Measurements from ENCODE around the gene SQSTM1.

Gene SQSTM1

DNA sequence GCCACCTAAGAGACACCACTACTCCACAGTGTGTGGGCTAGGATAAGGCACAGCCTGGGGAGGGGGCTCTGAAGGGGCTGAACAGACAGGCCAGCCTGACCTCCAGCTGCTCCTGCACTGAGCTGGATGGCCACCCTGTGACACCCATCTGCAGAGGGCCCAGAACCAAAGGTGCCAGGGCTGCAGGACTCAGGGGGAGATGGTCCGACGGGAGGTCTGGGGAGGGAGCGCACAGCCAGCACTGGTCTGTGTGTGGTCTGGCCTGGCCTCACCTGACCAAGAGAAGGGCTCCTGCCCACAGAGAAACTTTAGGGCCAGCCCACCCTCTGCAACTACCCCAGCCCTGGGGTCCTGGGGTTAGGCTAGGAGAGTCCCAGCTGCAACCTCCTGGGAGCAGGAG, 26.1 kb upstream of the SQSTM1 start:
- DNase-seq (ENCODE audit: low read depth, low spot score), result no peak

DNA sequence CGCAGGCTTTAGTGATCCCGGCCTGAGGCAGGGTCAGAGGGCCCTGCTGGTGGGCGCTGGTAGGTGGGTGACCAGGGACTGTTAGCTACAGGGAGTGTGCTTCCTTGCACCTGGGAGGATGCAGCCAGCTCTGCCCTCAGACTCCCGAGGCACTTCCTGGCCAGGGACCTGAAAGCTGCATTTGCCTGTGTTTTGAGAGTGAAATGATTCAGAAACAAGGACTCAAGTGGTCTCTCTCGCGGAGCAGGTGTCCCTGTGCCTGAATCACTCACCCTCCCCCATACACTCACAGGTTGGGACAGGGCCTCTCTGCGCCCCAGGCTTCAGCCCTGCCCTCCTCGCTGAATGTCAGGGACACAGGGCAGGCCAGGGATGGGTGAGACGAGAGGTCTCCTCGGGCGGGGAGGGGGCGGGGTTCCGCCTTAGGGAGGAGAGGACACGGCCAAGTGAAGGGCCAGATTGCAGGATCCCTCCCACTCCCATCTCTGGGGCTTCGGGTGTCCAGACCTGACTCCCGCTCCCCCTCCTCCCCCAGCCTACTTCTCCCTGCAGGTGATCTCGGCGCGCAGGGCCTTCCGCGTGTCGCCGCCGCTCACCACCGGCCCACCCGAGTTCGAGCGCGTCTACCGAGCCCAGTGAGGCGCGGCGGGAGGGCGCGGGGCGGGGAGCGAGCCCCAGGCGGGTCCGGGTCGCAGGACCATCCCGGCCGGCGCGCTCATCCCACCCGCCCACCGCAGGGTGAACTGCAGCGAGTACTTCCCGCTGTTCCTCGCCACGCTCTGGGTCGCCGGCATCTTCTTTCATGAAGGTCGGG, 25.4 kb upstream of the SQSTM1 start:
- no peak for DNase-seq (ENCODE audit: low read depth, low spot score)

DNA sequence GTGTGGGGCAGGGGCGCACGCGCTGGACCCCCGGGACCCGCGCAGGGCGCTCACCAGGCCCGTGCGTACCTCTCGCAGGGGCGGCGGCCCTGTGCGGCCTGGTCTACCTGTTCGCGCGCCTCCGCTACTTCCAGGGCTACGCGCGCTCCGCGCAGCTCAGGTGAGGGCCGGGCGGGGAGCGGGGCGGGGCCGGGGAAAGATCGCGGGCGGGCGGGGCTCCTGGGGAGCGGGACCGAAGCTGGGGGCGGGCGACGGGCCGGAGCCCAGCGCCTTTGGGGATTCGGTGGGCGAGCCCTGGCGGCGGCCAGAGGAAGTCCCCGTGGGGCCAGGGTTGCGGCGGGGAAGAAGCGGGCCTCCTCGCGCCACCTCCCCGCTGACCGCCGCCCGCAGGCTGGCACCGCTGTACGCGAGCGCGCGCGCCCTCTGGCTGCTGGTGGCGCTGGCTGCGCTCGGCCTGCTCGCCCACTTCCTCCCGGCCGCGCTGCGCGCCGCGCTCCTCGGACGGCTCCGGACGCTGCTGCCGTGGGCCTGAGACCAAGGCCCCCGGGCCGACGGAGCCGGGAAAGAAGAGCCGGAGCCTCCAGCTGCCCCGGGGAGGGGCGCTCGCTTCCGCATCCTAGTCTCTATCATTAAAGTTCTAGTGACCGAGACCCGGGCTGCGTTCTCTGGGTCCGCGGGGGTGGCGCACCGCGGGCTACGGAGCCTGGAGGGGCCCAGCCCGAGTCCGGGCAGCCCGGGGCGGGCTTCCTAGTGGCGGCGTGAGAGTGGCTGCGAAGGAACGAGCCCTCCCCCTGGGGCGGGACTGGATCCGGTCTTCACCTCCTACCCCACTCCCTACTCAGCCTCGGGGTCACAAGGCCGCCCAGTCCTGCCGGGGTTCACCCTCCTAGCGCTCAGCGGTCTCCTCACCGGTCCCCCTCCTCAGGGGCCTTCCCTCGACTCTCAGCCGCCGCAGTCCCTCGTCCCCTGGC, 24.6 kb upstream of the SQSTM1 start:
- no peak for DNase-seq (ENCODE audit: low read depth, low spot score)

DNA sequence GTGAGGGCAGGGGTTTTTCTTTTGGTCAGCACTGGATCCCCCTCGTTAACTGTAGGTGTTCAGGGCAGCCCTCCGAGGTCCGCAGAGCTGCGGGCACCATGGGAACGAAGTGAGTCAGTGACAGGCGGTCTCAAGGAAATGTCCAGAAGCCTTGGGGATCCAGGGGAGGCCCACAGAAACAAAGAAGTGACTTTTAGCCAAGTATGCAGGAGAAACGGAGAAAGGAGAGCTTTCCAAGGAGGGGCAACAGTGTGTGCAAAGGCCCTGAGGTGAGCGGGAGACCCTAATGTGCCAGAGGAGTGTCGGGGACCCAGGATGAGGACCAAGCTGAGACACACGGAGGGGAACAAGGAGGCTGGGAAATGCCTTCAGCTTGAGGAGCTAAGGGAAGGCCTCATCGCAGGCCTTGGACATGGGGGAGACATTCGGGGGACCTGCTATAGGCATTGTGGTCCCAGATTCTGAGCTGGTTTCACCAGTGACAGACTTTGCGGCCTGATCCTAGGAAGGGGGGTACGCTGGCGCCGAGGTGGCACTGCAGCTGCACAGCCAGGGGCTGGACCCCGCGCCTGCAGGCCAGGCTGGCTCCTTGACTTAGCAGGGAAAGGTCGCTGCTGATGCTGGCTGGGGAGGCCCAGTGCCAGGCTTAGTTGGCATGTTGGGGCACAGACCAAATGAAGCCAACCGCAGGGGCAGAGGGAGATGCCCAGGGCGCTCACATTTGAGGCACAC, 23.7 kb upstream of the SQSTM1 start:
- no peak for DNase-seq (ENCODE audit: low read depth, low spot score)

DNA sequence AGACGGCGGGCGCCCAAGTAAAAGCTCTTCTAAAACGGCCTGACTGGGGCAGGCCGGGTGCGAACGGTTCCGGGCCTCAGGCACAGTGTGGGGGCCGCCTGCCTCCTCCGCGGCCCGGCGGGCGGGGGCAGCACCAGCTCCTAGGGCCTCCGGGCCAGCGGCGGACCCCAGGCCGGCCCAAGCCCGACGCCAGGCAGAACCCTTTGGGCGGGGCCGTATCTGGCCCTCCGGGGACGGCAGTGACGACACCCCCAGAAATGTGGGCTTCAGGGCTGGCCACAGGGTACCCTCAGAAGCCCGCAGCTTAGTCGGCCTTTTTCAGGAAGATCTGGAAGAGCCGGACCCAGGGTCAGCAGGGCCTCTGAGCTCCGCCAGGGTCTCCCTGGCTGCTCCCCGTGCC, 23.0 kb upstream of the SQSTM1 start:
- no peak for DNase-seq (ENCODE audit: low read depth, low spot score)

DNA sequence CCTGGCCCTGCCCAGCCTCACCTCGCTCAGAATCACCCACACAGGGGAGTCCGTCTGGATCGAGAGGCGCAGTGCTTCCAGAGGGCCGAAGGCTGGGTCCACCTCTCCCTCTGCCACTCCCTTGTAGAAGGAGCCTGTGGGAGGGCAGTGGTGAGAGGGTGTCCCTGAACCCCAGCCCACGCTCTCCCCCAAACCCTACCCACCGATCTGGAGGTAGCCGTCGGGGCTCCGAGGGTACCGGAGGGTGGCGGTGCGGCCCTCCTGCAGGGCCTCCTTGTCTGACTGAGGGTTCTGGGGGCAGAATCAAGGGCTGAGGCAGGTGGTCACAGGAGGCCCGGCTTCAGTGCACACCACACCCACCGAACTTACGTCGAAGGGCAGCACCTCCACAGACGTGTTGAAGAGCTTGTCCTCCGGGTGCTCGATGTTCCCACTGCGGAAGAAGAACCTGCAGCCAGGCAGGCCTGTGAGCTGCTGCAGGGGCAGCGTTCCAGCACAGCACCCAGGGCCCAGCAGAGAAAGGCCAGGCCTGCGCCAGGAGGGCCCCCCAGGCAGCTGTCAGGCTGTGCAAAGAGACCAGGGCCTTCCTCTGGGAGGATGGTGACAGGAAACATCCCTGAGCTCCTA, 22.4 kb upstream of the SQSTM1 start:
- no peak for DNase-seq (ENCODE audit: low read depth, low spot score)

DNA sequence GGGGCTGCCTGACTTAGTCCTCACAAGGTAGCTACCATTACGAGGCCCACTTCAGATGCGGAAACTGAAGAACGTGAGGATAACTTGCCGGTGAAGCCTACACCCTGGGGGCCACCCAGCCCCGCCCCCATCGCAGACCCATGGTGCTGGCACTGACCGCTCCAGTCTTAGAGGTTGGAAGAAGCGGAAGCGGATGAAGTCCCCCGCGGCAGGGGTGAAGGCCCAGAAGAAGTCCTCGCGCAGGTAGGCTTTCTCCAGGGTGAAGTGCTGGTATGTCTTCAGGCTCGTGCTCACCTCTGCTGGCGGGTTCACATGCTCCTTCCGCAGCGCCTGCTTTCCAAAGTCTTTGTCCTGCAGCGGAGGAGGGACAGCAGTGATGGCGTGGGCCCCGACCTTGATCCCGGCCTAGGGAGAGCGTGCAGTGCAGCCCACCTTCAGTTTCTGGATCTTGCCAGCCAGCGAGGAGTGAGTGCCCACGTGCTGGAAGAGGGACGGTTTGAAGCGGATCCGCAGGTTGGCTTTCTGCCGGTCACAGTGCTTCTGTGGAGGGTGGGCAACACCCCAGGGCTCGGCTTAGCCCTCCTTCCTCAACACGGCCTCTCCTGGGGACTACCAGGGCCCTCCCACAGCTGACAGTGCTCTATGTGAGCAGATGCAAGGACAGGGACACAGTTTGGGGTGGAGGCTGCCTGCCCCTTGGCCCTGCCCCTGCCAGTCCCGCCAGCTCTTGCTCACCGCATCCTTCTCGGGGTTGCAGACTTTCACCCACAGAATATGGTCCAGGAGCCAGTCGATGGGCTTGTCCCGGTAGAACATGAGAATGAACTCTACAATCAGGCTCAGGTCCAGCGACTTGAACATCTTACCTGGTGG, 21.7 kb upstream of the SQSTM1 start:
- DNase-seq (ENCODE audit: low read depth, low spot score), result no peak

DNA sequence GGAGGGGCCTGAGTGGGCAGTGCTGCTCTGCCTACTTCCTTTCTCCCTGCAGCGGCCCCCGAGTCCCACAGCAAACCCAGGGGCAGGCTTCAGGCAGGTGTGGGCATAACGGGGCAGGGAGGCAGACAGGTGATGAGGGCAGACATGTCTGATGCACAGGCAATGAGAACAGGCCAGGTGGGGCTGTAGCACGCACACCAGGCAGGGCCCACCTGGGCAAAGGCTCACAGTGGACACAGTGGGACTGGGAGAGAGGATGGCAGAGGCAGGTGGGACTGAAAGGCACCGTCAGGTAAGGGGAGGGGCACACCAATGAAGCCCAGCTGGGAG, 21.1 kb upstream of the SQSTM1 start:
- no peak for DNase-seq (ENCODE audit: low read depth, low spot score)

DNA sequence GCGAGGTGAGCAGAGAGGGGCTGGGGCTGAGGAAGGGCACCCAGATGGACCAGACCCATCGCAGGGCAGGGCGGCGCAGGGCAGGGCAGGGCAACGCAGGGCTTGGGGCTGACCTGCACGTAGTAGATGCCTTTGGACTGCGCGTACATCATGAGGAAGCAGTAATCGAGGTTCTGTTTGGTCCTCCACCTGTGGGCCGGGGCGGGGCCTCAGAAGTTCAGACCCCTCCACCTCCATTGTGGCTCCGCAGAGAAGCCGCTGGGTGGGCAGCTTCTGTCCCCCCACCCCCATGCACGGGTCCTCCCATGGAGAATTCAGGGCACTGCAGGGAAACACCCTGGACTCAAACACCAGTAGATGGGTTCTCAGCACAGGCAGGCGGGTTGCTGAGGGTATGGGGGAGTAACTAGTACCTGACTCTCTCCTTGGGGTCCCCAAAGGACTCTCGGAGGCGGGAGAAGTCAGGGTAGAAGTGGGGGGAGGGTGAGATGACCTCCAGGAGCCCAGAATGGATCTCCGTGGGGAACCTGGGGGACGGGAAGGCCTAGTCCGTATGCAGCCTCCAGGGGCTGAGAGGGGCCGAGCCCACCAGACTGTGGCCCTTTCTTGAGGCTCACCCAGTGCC, 20.5 kb upstream of the SQSTM1 start:
- no peak for DNase-seq (ENCODE audit: low read depth, low spot score)

DNA sequence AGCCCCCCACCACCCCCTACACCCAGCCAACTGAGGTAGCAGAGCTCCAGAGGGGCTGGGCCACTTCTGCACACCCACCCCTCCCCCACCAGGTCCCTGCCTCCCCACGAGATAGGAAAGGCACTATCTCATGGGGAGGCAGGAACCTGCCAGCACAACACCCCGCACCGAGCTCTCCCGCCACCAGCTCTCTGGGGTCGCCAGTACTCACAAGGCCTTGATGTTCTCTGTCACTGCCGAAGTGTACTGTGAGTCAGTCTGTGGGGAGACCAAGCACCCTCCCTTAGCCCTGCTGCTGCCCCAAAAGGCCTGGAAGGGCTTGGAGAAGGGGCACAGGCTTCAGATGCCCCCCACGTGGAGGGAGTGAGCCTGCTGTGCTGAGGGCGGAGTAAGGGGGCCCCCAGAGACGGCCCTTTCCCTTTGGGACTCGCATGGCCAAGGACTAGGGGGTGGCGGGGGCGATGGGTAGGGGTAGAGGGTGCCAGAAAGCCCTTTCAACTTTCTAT, 20.0 kb upstream of the SQSTM1 start:
- no peak for DNase-seq (ENCODE audit: low read depth, low spot score)

DNA sequence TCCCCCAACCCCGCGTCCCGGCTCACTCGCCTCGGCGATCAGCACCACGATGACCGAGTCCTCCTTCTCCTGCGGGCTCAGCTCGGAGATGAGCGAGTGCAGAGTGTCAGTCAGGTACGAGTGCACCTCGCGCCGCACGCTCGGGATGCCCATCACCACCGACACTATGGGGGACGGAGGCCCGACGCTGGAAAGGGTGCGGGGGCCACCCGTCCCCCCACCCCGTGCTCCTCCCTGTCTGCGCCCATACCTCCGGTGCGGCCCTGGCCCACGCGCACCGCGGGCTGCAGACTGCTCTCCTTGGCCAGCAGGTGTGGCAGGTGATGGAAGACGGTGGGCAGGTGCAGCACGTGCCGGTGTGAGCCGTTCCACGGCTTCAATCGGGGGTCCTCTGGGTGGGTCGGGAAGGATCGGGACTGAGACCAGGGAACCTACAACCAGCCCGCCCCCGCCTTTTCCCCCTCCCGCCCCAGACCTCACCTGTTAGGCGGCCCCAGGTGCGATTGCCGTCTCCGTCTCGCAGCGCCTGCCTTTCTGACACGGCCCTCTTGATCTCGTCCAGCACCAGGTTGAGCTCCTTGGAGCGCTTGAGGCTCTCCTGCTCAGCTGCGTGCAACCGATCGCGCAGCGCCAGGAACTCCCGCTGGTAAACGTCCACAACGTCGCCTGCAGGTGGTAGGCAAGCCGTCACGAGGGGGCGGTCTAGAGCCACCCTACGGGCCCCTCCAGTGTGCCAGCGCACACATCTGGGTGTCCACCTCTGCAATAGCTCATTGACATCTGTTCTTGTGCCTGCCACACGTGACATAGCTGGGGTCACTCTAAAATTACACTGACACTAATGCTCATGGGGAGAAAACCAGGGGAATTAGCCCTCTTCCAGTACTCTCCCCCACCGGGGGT, 19.1 kb upstream of the SQSTM1 start:
- DNase-seq (ENCODE audit: low read depth, low spot score), result no peak

DNA sequence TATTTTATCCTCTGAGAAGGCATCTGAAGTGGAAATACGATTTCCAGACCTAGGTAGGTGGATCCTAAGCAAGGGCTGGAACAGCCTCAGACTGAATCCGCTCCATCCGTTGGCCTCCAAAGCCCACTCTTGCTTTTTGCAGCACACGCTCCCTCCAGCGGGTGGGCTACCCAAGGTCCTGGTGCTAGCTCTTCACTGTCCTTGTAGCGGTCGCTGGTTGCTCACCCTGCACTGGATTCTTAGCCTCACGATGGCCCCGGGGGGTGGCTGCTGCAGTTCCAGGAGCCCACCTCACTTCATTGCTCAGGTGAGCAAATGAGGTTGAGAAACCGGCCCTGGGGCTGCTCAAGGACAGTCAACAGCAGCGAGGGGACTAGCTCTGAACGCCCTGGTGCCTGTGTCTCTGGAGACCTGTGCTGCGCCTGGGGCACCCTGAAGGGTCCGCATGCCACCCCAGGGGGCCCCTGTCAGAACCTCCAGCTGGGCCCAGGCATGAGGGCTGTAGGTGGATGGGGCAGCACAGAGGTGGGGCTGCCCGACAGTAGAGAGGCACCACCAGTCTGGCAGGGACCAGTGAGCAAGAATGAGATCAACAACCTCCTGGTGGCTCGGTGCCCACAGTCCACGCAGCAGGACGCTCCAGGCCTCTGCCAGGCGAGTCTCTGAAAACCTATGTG, 18.4 kb upstream of the SQSTM1 start:
- DNase-seq (ENCODE audit: low read depth, low spot score), result no peak

DNA sequence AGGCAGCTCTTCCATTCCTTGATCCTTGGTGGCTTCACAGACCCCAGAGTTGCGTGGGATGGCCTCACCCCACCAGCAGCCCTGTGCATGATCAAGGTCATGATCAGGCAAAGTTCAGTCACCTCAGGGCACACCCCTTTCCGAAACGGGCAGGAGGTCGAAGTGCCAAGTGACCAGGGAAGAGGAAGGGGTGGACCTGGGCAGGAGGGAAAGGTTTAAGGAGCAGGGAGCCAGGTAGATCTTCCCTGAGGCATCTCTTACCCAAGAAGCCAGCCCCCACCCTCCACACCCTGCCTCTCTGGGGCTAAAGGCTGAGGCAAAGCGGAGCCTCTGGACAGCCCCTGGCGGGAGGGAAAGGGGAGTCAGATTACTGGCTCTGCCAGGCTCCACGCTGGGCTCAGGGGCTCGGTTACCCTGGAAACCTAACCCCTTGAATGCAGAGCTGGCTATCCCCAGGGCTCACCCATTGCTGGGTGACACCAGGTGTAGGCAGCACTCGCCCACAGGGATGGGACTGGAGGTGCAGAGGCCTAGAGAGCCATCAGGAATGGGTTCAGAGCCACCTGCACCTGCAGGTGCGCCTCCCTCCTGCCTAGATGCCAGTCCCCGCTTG, 17.6 kb upstream of the SQSTM1 start:
- DNase-seq (ENCODE audit: low read depth, low spot score), result no peak

DNA sequence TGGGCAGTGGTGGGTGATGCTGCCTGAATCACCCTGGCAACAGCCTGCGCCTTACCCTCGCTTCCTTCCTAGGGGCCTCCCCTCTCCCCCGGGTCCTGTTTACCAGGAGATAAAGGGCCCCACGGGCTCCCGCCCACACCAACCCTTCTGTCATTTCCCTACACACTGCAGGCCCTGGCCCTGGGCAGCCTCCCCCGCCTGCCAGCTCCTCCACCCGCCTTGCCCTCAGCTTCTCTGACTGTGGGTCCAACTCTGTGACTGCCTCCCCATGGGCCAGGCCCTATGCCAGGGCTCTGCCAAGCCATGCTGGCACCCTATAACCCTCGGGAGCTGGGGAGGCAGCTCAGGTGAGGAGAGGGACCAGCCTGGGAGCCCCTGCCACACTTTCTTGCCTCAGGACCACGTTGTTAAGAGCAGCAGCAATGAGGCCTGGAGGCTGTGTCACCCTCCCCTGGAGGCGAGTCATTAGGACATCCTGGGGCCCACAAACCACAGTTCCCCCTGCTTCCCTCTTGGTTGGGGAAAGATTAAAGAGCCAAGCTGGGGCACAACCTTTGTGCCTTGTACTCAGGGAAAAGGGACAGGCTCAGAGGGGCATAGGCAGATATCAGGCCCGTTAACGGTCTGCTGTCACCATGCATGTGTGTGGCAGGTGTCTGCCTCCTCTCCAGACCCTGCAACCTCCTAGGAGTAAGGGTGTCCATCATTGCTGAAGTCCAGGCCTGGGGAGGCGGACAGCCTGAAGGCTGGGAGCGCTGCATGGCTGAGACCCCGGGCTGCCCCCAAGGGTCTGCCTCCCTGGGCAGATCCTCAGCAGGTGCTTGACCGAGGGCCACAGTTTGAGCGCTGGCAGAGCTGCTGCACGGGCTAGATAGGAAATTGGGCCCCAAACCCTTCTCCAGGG, 16.8 kb upstream of the SQSTM1 start:
- no peak for DNase-seq (ENCODE audit: low read depth, low spot score)

DNA sequence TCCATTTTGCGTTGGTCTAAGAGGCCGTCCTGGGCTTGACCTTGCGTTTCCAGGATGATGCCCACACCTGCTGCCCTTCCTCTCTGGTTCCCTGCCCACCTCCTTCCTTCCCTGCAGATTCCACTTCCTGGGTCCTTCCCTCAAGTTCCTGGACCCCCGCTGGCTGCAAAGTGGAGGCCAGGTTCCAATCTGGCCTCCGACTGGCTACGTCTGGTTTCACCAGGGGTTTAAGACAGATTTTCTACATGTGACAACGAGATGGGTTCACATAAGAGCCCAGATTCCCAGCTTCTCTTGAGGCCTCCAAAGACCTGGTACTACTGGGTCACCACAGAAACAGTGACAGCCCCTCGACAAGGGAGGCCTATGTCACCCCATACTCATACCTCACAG, 16.2 kb upstream of the SQSTM1 start:
- DNase-seq (ENCODE audit: low read depth, low spot score), result no peak

DNA sequence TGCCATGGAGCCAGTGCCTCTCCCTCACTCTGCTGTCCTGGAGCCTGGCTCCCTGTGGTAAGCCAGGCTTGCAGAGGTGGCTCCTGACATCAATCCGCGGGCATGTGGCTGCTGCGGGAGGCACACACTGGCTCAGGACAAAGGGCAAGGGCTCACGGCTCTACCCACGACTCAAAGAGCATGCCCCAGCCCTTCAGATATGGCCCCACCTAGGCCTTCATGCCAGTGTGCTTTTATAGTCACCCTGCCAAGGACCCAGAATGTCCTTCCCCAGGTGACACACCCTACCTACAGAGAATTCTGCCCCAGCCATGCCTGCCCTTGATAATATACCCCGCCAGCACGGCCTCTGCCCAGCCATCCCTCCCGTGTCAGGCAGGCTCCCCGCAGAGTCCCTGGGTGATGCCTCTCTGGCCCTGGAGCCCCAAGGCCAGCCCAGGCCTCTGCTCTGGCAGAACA, 15.6 kb upstream of the SQSTM1 start:
- DNase-seq (ENCODE audit: low read depth, low spot score), result no peak
